GM23338 (cell line): ENCODE measurements around the gene ADCYAP1R1. TPM values are rescaled to one million over a fixed set of nuclear protein-coding genes. Genes with fewer than 3 reads are reported as not detected.
A peak's percentile ranks its signal among the peaks of the same experiment; 100 is the strongest.

Experiments
- ATAC-seq: fragments of 200-7000 bp; cut with Tn5 transposase; 3 replicates; pipeline ENCODE4 v1.9.1; 2020
- DNase-seq: peaks from one replicate; pipeline ENCODE4 v3.0.0-alpha.2; 2015; ENCODE audit warnings: low spot score
- H2AFZ ChIP-seq: fragments of 200-600 bp; sonication (generic); 2 replicates; pipeline ENCODE4 v1.8.0; 2016; ENCODE audit warnings: antibody characterized with exemption, mild to moderate bottlenecking, moderate library complexity
- H3F3A ChIP-seq: fragments of 200-600 bp; sonication (generic); replicated peaks from 2 replicates; pipeline ENCODE4 v1.8.0; 2017; ENCODE audit warnings: antibody characterized with exemption, mixed run types, low read depth
- H3K27ac ChIP-seq: fragments of 200-600 bp; sonication (generic); 2 replicates; pipeline ENCODE4 v1.6.1; 2016; ENCODE audit warnings: low read depth
- H3K27me3 ChIP-seq: fragments of 200-600 bp; sonication (generic); 2 replicates; pipeline ENCODE4 v1.8.0; 2016; ENCODE audit warnings: mild to moderate bottlenecking, mixed run types, moderate library complexity; ENCODE audit not compliant: insufficient read depth
- H3K36me3 ChIP-seq: fragments of 200-600 bp; sonication (generic); 2 replicates; pipeline ENCODE4 v1.8.0; 2016; ENCODE audit warnings: mild to moderate bottlenecking; ENCODE audit not compliant: insufficient read depth
- H3K4me1 ChIP-seq: fragments of 200-600 bp; sonication (generic); 2 replicates; pipeline ENCODE4 v1.8.0; 2016; ENCODE audit warnings: mild to moderate bottlenecking, moderate library complexity; ENCODE audit not compliant: insufficient read depth
- H3K4me2 ChIP-seq: fragments of 200-600 bp; sonication (generic); 2 replicates; pipeline ENCODE4 v1.7.1; 2017; ENCODE audit warnings: mixed run types
- H3K4me3 ChIP-seq: fragments of 200-600 bp; sonication (generic); 2 replicates; pipeline ENCODE4 v1.6.1; 2016; ENCODE audit warnings: mixed run types
- H3K79me2 ChIP-seq: fragments of 200-600 bp; sonication (generic); replicated peaks from 2 replicates; pipeline ENCODE4 v1.8.0; 2017; ENCODE audit warnings: mild to moderate bottlenecking; ENCODE audit not compliant: insufficient read depth
- H3K9me2 ChIP-seq: fragments of 200-600 bp; sonication (generic); 2 replicates; pipeline ENCODE4 v1.8.0; 2017; ENCODE audit not compliant: insufficient read depth
- H4K20me1 ChIP-seq: fragments of 200-600 bp; sonication (generic); replicated peaks from 2 replicates; pipeline ENCODE4 v1.8.0; 2017; ENCODE audit warnings: mild to moderate bottlenecking; ENCODE audit not compliant: insufficient read depth
- H3K27ac Mint-ChIP-seq: 2 replicates; pipeline ENCODE4 v1.8.0; 2020; ENCODE audit warnings: inconsistent platforms, mild to moderate bottlenecking, moderate library complexity, mixed read lengths
- H3K27me3 Mint-ChIP-seq: 3 replicates; pipeline ENCODE4 v1.8.0; 2022; ENCODE audit warnings: low read depth, mild to moderate bottlenecking, moderate library complexity, mixed read lengths, inconsistent platforms; ENCODE audit not compliant: insufficient read depth, poor library complexity
- H3K36me3 Mint-ChIP-seq: 3 replicates; pipeline ENCODE4 v1.8.0; 2021; ENCODE audit warnings: low read depth, mild to moderate bottlenecking, inconsistent platforms, moderate library complexity, mixed read lengths
- H3K4me1 Mint-ChIP-seq: 3 replicates; pipeline ENCODE4 v1.8.0; 2020; ENCODE audit warnings: mild to moderate bottlenecking, inconsistent platforms, mixed read lengths
- H3K4me3 Mint-ChIP-seq: 3 replicates; pipeline ENCODE4 v1.8.0; 2021; ENCODE audit warnings: moderate library complexity, mild to moderate bottlenecking, inconsistent platforms, mixed read lengths
- H3K9me3 Mint-ChIP-seq: 3 replicates; pipeline ENCODE4 v1.8.0; 2020; ENCODE audit warnings: moderate library complexity, mild to moderate bottlenecking, inconsistent platforms, mixed read lengths
- ZNF114 ChIP-seq: fragments of 250-450 bp; sonication (Bioruptor Pico); IDR thresholded peaks from 2 replicates; pipeline ENCODE4 v1.5.0; 2020; ENCODE audit warnings: mild to moderate bottlenecking, moderate library complexity
- polyA plus RNA-seq: library from polyadenylated mRNA; unstranded; fragments of >200 nt; fragmentation: Nextera tagmentation; extraction: Ambion mirVana; gene quantifications from 2 replicates; pipeline ENCODE4 v1.2.1, GENCODE V29; 2016
- total RNA-seq: library from RNA; depleted of rRNA; stranded (reverse); fragments of >200 nt; shearing (Covaris generic); gene quantifications from 2 replicates; pipeline ENCODE4 v1.2.3, GENCODE V29; 2014
- TF ChIP-seq, protein P1 (sequence below), 2 experiments: fragments of 200-600 bp in 1 of 2; sonication (generic) in 1 of 2; conservative IDR thresholded peaks; 2 replicates each; pipeline versions ENCODE4 v1.5.1 to v1.6.1; 2016 to 2017; ENCODE audit warnings: antibody characterized with exemption in 2 of 2, low read depth in 2 of 2, mild to moderate bottlenecking in 2 of 2, moderate library complexity in 1 of 2
- TF ChIP-seq, protein P2 (sequence below): IDR thresholded peaks from one replicate; pipeline ENCODE4 v1.6.1; 2018; ENCODE audit warnings: antibody characterized with exemption; ENCODE audit not compliant: unreplicated experiment

ADCYAP1R1 gene
- total and polyA plus RNA-seq, 2 experiments from 2014 or later: 1.8 to 10.6 TPM

DNA sequence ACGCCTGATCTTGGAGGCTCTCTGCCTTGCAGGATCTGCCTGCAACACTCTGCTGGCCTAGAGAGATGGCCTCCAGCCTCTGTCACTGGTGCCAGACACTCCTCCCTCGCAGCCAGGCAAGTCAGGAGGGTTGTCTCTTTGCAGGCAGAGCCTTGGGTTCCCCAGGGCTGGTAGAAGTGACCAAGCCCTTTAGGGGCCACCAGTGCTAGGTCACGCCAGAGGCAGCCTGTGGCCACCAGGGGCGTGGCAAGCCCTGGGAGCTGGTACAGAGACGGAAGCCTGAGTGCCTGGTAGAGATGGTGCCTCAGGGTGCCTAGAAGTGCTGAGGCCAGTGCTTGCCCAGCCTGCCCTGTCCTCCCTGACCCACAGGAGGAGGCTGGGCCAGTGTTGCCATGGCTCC lies 9.1 kb downstream of the ADCYAP1R1 start:
- no peak overlapping the region for H3K4me3 ChIP-seq
- no peaks in the 10 kb centered on the region for H3K36me3 ChIP-seq
- peaks cover 15% of the 10 kb centered on the region for H3K27me3 Mint-ChIP-seq
- H3K27ac ChIP-seq: no peak overlapping the region
- peak; percentile 60 for ATAC-seq
- no peaks in the 10 kb centered on the region; the same call in 2 of the 3 replicates for H3K36me3 Mint-ChIP-seq
- no peak overlapping the region for H3K27ac Mint-ChIP-seq
- H3K79me2 ChIP-seq: no peaks in the 10 kb centered on the region
- TF ChIP-seq, protein P1, sequence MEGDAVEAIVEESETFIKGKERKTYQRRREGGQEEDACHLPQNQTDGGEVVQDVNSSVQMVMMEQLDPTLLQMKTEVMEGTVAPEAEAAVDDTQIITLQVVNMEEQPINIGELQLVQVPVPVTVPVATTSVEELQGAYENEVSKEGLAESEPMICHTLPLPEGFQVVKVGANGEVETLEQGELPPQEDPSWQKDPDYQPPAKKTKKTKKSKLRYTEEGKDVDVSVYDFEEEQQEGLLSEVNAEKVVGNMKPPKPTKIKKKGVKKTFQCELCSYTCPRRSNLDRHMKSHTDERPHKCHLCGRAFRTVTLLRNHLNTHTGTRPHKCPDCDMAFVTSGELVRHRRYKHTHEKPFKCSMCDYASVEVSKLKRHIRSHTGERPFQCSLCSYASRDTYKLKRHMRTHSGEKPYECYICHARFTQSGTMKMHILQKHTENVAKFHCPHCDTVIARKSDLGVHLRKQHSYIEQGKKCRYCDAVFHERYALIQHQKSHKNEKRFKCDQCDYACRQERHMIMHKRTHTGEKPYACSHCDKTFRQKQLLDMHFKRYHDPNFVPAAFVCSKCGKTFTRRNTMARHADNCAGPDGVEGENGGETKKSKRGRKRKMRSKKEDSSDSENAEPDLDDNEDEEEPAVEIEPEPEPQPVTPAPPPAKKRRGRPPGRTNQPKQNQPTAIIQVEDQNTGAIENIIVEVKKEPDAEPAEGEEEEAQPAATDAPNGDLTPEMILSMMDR (conservative IDR thresholded peaks at IDR 0.05; ENCODE audit: low read depth in 2 of 2): peak; percentile 43 to 48
- TF ChIP-seq ZNF114 (CRISPR knock-in tag): no peak
- no peak overlapping the region for H3K4me3 Mint-ChIP-seq
- no peaks in the 10 kb centered on the region; the same call in 1 of the 2 replicates for H3K4me1 ChIP-seq
- H3F3A ChIP-seq: no peaks in the 10 kb centered on the region
- H3K4me2 ChIP-seq: no peak overlapping the region
- peak; percentile 57 for DNase-seq
- H3K27me3 ChIP-seq: no peaks in the 10 kb centered on the region
- H4K20me1 ChIP-seq: 0 out of 2 replicates have a peak, but pooled peaks cover 3% of the 10 kb centered on the region
- no peak overlapping the region for H2AFZ ChIP-seq
- no peaks in the 10 kb centered on the region for H3K9me3 Mint-ChIP-seq
- H3K9me2 ChIP-seq: no peaks in the 10 kb centered on the region
- peaks cover 26% of the 10 kb centered on the region for H3K4me1 Mint-ChIP-seq

DNA sequence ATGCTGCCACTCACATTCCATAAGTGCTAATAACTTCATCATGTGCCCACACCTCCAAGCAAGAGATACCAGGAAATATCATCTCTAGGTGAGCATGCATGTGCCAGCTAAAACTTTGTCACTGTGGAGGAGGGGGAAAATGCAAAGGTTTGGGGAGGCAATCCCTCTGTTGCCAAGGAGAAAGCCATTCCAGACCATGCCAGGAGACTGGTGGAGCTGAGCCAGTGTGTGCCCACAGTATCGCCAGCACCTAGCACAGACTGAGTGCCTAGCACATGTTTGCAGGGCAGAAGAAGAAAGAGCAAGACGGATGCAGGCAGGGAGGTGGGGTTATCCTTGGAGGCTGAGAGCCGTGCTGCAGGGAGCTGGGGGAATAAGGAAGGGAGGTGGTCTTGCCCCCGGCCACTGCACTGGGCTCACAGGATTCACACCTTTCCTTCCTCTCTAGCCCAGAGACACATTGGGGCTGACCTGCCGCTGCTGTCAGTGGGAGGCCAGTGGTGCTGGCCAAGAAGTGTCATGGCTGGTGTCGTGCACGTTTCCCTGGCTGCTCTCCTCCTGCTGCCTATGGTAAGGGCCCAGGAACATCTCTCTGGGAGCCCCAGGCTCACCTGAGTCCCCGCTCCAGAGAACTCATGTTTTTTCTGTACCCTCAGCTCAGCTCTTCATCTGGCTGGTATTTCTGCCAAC lies 10.8 kb downstream of the ADCYAP1R1 start:
- Histone ChIP-seq H3F3A (no peaks in the 10 kb centered on the region), H3K36me3 (no peaks in the 10 kb centered on the region), H3K27ac (no peak overlapping the region), H3K27me3 (no peaks in the 10 kb centered on the region), H3K4me2 (no peak overlapping the region), H3K9me2 (no peaks in the 10 kb centered on the region), H3K4me3 (no peak overlapping the region), H4K20me1 (0 out of 2 replicates have a peak, but pooled peaks cover 3% of the 10 kb centered on the region), H3K4me1 (no peaks in the 10 kb centered on the region; the same call in 1 of the 2 replicates), H3K79me2 (no peaks in the 10 kb centered on the region), H2AFZ (no peak overlapping the region)
- H3K4me3 Mint-ChIP-seq: no peak overlapping the region
- H3K4me1 Mint-ChIP-seq: peaks cover 17% of the 10 kb centered on the region
- H3K9me3 Mint-ChIP-seq: no peaks in the 10 kb centered on the region
- no peak for ATAC-seq
- DNase-seq: no peak
- peaks cover 17% of the 10 kb centered on the region for H3K27me3 Mint-ChIP-seq
- TF ChIP-seq, protein P2, sequence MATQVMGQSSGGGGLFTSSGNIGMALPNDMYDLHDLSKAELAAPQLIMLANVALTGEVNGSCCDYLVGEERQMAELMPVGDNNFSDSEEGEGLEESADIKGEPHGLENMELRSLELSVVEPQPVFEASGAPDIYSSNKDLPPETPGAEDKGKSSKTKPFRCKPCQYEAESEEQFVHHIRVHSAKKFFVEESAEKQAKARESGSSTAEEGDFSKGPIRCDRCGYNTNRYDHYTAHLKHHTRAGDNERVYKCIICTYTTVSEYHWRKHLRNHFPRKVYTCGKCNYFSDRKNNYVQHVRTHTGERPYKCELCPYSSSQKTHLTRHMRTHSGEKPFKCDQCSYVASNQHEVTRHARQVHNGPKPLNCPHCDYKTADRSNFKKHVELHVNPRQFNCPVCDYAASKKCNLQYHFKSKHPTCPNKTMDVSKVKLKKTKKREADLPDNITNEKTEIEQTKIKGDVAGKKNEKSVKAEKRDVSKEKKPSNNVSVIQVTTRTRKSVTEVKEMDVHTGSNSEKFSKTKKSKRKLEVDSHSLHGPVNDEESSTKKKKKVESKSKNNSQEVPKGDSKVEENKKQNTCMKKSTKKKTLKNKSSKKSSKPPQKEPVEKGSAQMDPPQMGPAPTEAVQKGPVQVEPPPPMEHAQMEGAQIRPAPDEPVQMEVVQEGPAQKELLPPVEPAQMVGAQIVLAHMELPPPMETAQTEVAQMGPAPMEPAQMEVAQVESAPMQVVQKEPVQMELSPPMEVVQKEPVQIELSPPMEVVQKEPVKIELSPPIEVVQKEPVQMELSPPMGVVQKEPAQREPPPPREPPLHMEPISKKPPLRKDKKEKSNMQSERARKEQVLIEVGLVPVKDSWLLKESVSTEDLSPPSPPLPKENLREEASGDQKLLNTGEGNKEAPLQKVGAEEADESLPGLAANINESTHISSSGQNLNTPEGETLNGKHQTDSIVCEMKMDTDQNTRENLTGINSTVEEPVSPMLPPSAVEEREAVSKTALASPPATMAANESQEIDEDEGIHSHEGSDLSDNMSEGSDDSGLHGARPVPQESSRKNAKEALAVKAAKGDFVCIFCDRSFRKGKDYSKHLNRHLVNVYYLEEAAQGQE: no peak
- H3K36me3 Mint-ChIP-seq: no peaks in the 10 kb centered on the region; the same call in 2 of the 3 replicates
- H3K27ac Mint-ChIP-seq: no peak overlapping the region; the same call in 1 of the 2 replicates
